Ishikawa (cell line): ENCODE results near the gene CNIH1.

Experiments used
- CEBPB ChIP-seq: IDR thresholded peaks from 2 replicates; pipeline ENCODE4 v1.6.1; 2012
- CREB1 ChIP-seq: IDR thresholded peaks from 2 replicates; pipeline ENCODE4 v1.6.1; 2012; ENCODE audit warnings: low read depth
- EGR1 ChIP-seq: IDR thresholded peaks from 2 replicates; pipeline ENCODE4 v1.6.1; 2012
- EP300 ChIP-seq: IDR thresholded peaks from 2 replicates; pipeline ENCODE4 v1.6.1; 2012; ENCODE audit warnings: borderline replicate concordance
- FOXM1 ChIP-seq: IDR thresholded peaks from 2 replicates; pipeline ENCODE4 v1.6.1; 2012; ENCODE audit warnings: low read depth, borderline replicate concordance
- MAX ChIP-seq: IDR thresholded peaks from 2 replicates; pipeline ENCODE4 v1.6.1; 2012
- NFIC ChIP-seq: IDR thresholded peaks from 2 replicates; pipeline ENCODE4 v1.6.1; 2012
- RAD21 ChIP-seq: IDR thresholded peaks from 2 replicates; pipeline ENCODE4 v1.6.1; 2012; ENCODE audit warnings: low read depth
- REST ChIP-seq: IDR thresholded peaks from 2 replicates; pipeline ENCODE4 v1.6.1; 2012; ENCODE audit warnings: low read depth, mild to moderate bottlenecking
- TAF1 ChIP-seq: IDR thresholded peaks from 2 replicates; pipeline ENCODE4 v1.6.1; 2012; ENCODE audit warnings: low read depth, mild to moderate bottlenecking
- TCF12 ChIP-seq: IDR thresholded peaks from 2 replicates; pipeline ENCODE4 v1.6.1; 2012; ENCODE audit warnings: low read depth
- TEAD4 ChIP-seq: IDR thresholded peaks from 2 replicates; pipeline ENCODE4 v1.6.1; 2012
- USF1 ChIP-seq: IDR thresholded peaks from 2 replicates; pipeline ENCODE4 v1.6.1; 2012
- YY1 ChIP-seq: IDR thresholded peaks from 2 replicates; pipeline ENCODE4 v1.6.1; 2012; ENCODE audit warnings: low read depth
- ZBTB7A ChIP-seq: IDR thresholded peaks from 2 replicates; pipeline ENCODE4 v1.6.1; 2012; ENCODE audit warnings: low read depth

Gene CNIH1

GRCh38 chr14:54420478-54421142 lies 20.6 kb downstream of the CNIH1 start:
- TF ChIP-seq TAF1: no peak
- TF ChIP-seq RAD21: peak; percentile 40; the same call in 1 of the 2 replicates

- TF ChIP-seq TEAD4 (no peak), TCF12 (no peak), YY1 (no peak), EP300 (no peak), RAD21 (no peak), CEBPB (no peak), CREB1 (no peak), TAF1 (no peak), ZBTB7A (no peak), FOXM1 (no peak), REST (no peak), NFIC (no peak), MAX (no peak), EGR1 (no peak)
These were observed 29.8 kb downstream of the CNIH1 start for GRCh38 chr14:54411371-54411770.

- no peak for TF ChIP-seq RAD21
- no peak for TF ChIP-seq TAF1
- TF ChIP-seq FOXM1: no peak
- TF ChIP-seq EGR1: no peak
- TF ChIP-seq CEBPB: no peak
- TF ChIP-seq EP300: no peak
- TF ChIP-seq YY1: no peak
- TF ChIP-seq ZBTB7A: no peak
- TF ChIP-seq TEAD4: no peak
- no peak for TF ChIP-seq NFIC
- no peak for TF ChIP-seq TCF12
- TF ChIP-seq USF1: no peak
- TF ChIP-seq REST: no peak
- TF ChIP-seq MAX: no peak
- TF ChIP-seq CREB1: no peak
These were observed 31.0 kb downstream of the CNIH1 start for GRCh38 chr14:54410215-54410614.

GRCh38 chr14:54399560-54399959 lies 41.6 kb downstream of the CNIH1 start:
- TF ChIP-seq NFIC (no peak), RAD21 (no peak), ZBTB7A (no peak), CEBPB (no peak), TAF1 (no peak), TCF12 (no peak), FOXM1 (no peak), CREB1 (no peak), USF1 (no peak), MAX (no peak), EP300 (no peak), REST (no peak)
